ENCODE measurements around the gene FOXJ1.

- TF ChIP-seq CTCF (IDR thresholded peaks at IDR 0.05): no peak
- TF ChIP-seq POLR2A (IDR thresholded peaks at IDR 0.05): no peak
- no peak for TF ChIP-seq POLR2AphosphoS5 (IDR thresholded peaks at IDR 0.05; ENCODE audit: insufficient read depth in 1 of 2, low read depth in 1 of 2)
Measured at GRCh38 chr17:76104140-76104895, 36.7 kb downstream of the FOXJ1 start.
